GM21526 (cell line): ENCODE measurements around the gene LRP1-AS.

Source experiments
- ATAC-seq: cut with Tn5 transposase; IDR thresholded peaks from one replicate; pipeline ENCODE4 v1.9.1; 2021; ENCODE audit warnings: moderate library complexity; ENCODE audit not compliant: unreplicated experiment, low FRiP score

LRP1-AS gene

DNA sequence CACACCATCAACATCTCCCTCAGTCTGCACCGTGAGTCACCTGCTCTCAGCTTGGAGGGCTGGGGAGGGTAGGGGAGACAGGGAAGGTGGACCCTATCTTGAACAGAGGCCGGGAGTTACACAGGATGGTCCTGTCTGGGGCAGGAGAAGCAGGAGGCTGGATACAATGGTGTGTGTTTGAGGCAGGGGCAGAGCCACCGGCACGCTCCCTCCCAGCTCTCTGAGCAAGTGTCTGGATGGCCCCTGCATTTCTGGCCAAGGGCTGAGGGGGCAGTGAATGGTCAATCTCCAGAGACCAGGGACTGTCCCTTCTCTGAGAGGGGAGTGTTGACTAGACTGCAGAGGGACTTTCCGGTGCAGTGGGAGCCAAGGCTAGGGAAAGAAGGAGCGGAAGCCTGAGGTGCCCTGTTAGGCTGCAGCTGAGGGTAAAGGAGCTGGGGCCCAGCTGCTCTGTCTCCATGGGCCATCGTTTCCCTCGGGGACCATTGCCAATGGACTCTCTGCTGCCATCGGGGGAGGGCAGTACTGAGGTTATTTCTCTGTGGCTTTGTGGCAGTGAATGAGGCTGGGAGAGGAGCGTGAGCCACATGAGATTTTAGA, 1.9 kb downstream of the LRP1-AS start:
- ATAC-seq: no peak

DNA sequence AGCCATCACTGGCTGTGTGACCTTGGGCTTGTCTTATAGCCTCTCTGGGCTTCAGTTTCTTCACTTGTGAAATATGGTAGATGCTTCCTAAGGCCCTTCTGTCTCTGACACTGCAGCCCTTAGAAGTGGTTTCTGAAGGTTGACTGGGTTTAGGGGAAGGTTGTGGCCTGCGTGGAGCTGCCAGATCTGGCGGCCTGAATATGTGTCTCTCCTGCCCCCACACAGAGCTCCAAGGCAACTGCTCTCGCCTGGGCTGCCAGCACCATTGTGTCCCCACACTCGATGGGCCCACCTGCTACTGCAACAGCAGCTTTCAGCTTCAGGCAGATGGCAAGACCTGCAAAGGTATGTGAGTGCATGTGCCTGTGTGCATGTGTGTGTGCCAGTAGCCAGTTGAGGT, 4.0 kb downstream of the LRP1-AS start:
- ATAC-seq: no peak

GRCh38 chr12:57142727-57143126, 4.7 kb downstream of the LRP1-AS start:
- ATAC-seq: no peak

DNA sequence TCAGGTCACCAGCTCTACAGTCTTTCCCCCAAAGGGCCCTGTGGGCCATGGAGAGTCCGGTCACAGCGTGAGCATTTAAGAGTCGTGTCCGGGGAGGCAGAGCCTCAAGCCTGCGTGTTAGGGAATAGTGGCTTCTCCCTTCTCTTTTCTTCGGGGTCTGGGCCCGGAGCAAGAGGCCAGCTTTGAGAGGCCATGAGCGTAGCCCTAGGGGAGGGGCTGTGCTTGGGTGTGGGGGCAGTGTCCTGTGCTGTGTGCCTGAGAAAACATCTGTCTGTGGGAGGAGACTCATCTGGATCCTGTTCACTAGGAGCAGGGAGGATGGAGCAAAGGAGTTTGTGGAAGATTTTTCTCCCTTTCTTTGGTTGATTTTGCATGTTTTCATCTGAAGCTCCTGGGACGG, 5.3 kb downstream of the LRP1-AS start:
- ATAC-seq: no peak

GRCh38 chr12:57141249-57141648, 6.2 kb downstream of the LRP1-AS start:
- ATAC-seq: no peak

DNA sequence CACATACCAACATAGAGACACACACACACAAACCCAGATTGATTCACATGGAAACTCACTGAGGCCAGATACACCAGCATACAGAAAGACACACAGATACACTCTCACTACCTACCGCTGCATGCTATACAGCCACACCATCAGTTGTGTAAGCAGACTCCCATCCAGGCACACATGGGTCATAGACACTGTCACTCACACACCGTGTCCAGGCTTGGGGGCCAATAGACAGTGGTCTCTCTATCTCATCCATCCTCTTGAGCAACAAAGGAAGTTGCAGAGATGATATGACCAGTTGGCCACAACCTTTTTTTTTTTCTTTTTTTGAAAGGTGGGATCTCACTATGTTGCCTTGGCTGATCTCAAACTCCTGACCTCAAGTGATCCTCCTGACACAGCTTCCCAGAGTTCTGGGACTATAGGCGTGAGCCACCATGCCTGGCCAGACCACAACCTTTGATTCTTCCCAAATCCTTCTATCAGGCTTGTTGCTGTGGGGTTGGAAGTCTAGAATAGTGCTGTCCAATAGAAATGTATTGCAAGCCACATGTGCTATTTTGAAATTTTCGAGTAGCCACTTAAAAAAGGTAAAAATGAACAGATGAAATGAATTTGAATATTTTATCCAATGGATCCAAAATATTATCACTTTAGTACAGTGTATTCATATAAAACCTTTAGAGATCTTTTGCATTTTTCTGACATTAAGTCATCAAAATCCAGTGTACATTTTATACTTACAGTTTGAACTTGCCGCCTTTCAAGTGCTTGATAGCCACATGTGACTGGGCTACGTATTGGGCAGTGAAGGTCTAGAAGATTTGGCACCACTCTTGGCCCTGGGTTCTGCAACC, 7.4 kb downstream of the LRP1-AS start:
- ATAC-seq: no peak

GRCh38 chr12:57138526-57139272, 8.7 kb downstream of the LRP1-AS start:
- ATAC-seq: no peak

GRCh38 chr12:57135527-57136326, 11.7 kb downstream of the LRP1-AS start:
- ATAC-seq: no peak

DNA sequence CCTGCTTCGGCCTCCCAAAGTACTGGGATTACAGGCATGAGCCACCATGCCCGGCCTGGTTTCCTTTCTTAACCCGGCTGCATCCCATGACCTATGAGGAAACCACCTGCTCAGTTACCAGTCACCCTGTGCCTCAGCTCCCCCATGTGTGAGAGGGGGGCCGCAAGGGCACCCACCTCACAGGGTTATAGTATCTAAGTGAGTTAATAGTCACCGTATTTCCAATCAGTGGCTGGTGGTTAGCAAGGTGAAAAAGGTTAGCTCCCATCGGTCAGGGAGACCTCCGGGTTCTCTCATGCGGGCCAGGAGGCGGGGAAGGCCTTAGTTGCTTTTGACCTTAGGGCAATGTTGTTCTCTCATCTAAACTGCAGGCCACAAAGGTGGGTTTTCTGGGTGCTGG, 12.5 kb downstream of the LRP1-AS start:
- no peak for ATAC-seq

GRCh38 chr12:57133916-57134315, 13.5 kb downstream of the LRP1-AS start:
- ATAC-seq: no peak

DNA sequence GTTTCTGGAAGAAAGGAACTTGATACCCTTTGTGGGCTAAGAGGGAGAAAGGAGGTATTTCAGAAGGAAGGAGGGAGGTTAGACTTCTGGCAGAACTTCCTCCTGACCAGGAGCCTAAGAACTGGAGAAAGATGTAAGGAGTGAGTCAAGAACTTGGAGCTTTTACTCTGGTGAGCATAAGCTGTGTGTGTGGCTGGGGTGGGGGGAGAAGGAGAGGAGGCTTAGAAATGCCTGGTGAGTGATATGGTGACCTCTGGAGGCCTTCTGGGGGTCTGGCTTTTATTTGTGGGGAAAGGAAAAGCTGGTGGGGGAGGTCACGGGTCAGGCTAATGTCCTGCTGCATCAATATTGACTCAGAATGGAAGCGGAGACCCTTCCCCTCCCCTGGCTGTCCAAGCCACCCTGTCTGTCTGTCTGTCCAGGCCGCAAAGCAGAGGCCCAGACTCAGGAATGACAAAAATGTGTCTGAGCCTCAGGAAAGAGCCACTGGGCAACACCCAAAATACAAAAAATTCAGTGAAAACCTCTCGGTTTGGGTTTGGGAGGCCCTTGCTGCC, 14.3 kb downstream of the LRP1-AS start:
- no peak for ATAC-seq

- no peak for ATAC-seq
Observed at GRCh38 chr12:57131896-57132744, 15.3 kb downstream of the LRP1-AS start.

DNA sequence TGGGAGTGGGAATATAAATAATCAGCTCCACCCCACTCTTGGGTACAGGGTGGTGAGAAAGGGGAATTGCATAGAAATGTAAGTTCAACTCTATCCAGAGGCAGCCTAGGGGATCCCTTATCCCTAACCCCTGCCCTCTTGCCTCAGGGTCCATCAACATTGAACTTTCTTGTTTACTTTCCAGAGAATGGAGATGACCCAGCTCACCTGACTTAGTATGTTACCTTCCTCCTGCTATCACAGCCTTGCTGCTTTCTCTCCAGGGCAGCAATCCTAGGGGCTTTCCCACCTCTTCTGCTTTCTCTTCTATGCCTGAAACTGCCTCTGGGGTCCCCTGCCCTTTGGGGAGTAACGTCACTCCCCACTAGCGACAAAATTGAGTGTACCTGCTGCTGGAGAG, 16.5 kb downstream of the LRP1-AS start:
- ATAC-seq: no peak

DNA sequence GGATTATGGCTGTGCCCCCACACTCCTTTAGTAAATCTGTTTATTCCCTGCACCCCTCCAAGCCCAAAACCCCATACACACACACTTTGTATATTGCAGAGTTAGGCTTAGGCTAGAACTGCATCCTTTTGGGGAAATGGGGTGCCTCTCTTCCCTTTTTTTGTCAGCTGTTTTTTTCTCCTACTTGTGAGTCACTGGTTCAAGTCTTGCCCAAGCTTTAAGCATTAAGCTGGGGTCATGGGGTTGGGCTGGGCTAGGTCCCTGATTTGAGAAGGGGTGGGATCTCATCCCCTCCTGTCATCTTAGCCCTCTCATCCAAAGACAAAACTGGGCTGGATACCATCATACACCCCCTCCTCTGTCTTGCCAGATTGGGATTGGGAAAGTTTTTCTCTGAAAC, 17.5 kb downstream of the LRP1-AS start:
- no peak for ATAC-seq

DNA sequence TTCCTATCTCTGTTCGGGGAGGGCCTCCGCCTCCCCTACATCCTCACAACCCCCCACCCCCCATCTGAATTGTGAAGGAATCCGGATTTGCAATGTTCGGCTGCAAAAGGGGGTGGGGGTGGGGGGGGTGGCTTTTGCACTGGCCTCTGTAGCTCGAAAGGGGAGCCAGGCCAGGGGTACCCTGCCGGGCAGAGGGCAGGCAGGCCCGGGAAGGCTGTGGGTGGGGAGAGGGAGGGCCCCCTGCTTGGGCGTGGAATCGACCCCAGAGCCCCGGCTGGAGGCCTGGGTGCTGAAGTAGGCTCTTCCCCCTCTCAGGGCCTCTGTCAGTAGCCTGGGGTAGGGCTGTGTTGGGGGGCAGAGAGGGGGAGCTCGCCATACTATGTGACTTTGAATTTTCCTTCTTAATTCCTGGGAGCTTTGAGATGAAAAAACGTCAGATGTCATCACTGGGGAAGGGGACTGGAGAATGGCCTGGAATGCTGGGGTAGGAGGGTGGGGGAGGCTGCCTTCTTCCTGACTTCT, 18.0 kb downstream of the LRP1-AS start:
- no peak for ATAC-seq

GRCh38 chr12:57128519-57129247, 18.7 kb downstream of the LRP1-AS start:
- ATAC-seq: no peak

DNA sequence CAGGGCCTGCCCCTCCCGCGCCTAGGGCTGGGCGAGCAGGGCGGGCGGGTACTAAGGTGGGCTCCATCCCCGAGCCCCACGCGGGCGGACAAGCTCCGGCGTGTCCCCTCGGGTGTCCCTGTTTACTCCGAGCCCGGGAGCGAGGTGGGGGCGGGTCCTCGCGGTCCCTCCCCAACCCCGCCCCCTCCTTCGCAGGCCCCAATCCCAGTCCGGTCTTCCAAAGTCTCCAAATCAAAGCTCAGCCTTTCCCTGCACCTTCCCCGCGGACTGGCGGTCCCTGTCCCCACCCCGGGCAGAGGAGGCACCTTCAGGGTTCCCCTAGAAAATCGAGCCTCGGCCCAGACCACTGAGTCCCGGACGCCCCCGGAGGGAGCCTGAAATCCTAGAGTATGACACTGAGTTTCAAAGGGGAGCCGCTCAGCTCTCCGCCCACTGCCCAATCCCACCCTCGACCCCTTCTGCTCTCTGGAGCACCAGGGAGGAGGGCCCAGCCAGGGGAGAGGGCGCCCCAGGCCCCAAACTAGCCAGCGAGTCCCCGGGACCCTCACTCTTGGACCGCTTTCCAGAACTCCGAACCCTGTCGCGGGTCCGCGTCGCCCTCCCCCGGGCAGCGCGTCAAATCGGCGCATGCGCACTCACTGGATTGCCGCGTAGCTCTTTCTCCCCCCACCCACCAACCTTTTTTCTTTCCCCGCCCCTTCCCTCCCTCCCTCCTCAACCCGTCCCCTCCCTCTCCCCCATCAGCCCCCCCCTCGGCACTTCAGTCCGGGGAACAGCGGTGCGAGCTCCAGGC, 19.5 kb downstream of the LRP1-AS start, which contains the start of gene LRP1:
Gene LRP1, plus strand, starts transcription at position 758 of the 793 bp plus-strand sequence. CDS start 482 bp downstream, outside the sequence.
- ATAC-seq: no peak
